Fibroblast of lung (primary cell): Measurements from ENCODE around the gene MDK.

Source experiments
- CTCF ChIP-seq, 2 donors: IDR thresholded peaks in 1 of 2; conservative IDR thresholded peaks in 1 of 2; 1 replicate in 1 of 2; 2 replicates in 1 of 2; pipeline ENCODE4 v1.5.1; 2011 to 2012; ENCODE audit warnings: low read length in 2 of 2, control low read depth in 1 of 2, inconsistent platforms in 1 of 2, low read depth in 1 of 2, mild to moderate bottlenecking in 1 of 2
- EZH2 ChIP-seq: IDR thresholded peaks from 2 replicates; pipeline ENCODE4 v1.5.1; 2012; ENCODE audit warnings: low read length, control low read depth, mild to moderate bottlenecking; ENCODE audit errors: missing control alignments

- TF ChIP-seq CTCF (conservative IDR thresholded peaks at IDR 0.05 in 1 of 2, IDR thresholded peaks at IDR 0.05 in 1 of 2; ENCODE audit: low read depth in 1 of 2, low read length in 2 of 2) = peak in 1 of 2 donors; percentile 33
- TF ChIP-seq EZH2 = no peak
Observed at GRCh38 chr11:46410021-46410420, 28.6 kb downstream of the MDK start.
